ENCODE data around the gene MUC2.

MUC2 gene

GRCh38 chr11:1088927-1089737 lies 14.5 kb downstream of the MUC2 start:
- no peak for DNase-seq

GRCh38 chr11:1089738-1090599 lies 15.3 kb downstream of the MUC2 start:
- no peak for DNase-seq

- DNase-seq = no peak
Observed at GRCh38 chr11:1090600-1091331, 16.1 kb downstream of the MUC2 start.

- DNase-seq = no peak
Observed at GRCh38 chr11:1091332-1092083, 16.8 kb downstream of the MUC2 start.

GRCh38 chr11:1092145-1092670 lies 17.5 kb downstream of the MUC2 start:
- DNase-seq = no peak

DNA sequence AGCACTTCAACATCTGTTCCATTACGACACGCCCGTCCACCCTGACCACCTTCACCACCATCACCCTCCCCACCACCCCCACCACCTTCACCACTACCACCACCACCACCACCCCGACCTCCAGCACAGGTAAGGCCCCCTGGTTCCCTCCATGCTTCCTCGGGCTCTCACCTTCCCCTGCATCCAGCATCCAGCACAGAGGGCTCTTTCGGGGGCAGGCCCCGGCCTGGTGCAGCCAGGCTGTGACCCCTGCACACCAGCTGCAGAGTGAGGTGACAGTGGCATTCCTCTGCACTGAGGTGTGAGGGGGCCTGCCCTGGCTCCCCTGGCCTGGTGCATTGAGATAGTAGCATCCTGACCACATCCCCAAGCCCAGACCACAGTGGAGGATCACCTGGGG lies 18.2 kb downstream of the MUC2 start:
- no peak for DNase-seq

GRCh38 chr11:1099519-1100355 lies 25.1 kb downstream of the MUC2 start:
- no peak for DNase-seq

DNA sequence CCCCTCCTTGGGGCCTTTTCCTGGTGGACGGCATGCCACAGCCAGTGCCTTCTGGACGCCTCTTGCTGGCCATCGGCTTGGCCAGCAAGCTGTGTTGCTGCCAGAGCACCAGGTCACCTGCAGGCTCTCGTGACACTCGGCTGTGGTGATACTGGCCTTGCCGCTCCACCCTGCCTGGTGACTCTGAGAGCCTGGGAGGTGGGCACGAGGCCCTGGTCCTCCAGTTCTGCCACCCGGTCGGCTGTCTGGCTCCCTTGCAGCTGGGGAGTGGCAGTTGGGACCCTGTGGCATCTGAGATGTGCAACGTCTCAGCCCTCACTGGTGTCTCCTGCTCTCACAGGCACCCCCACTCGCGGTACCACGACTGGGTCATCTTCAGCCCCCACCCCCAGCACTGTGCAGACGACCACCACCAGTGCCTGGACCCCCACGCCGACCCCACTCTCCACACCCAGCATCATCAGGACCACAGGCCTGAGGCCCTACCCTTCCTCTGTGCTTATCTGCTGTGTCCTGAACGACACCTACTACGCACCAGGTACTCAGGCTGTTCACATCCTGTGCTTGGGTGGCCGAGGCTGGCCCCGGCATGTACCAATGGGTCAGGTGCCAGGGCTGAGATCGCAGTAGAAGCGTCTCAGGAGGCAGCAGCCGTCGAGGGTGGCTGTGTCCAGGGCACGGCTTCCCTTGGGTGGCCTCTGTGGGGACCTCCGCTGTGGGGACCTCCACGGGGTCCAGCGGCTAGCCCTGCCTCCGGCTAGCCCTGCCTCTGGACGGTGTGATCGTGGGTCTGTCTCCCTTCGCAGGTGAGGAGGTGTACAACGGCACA lies 26.0 kb downstream of the MUC2 start:
- no peak for DNase-seq

DNA sequence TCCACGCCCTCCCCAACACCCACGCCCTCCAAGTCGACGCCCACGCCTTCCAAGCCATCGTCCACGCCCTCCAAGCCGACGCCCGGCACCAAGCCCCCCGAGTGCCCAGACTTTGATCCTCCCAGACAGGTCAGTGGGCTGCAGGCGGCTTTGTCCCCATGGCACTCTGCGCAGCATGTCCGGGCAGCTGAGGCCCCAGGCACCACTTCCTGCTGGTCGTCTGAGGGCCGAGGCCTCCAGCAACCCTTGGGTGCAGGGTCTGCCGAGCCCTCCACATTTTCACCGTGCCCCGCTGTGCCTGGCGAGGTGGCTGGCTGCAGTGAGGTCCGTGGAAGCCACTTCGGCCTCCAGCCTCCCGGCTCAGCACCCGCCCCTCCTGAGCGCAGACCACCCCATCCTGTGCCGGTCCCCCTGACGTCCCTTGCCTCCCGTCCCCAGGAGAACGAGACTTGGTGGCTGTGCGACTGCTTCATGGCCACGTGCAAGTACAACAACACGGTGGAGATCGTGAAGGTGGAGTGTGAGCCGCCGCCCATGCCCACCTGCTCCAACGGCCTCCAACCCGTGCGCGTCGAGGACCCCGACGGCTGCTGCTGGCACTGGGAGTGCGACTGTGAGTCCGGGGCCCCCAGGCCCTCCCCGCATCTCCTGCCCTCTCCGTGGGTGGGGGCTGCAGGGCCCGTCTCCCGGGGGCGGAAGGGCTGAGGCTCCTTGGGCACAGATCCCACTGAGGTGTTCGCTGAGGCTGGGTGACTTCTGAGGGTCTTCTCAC lies 26.8 kb downstream of the MUC2 start:
- no peak for DNase-seq

- no peak for DNase-seq
Observed at GRCh38 chr11:1102221-1102971, 27.7 kb downstream of the MUC2 start.

GRCh38 chr11:1102996-1103395 lies 28.3 kb downstream of the MUC2 start:
- no peak for DNase-seq

GRCh38 chr11:1103401-1104360 lies 29.0 kb downstream of the MUC2 start:
- no peak for DNase-seq

DNA sequence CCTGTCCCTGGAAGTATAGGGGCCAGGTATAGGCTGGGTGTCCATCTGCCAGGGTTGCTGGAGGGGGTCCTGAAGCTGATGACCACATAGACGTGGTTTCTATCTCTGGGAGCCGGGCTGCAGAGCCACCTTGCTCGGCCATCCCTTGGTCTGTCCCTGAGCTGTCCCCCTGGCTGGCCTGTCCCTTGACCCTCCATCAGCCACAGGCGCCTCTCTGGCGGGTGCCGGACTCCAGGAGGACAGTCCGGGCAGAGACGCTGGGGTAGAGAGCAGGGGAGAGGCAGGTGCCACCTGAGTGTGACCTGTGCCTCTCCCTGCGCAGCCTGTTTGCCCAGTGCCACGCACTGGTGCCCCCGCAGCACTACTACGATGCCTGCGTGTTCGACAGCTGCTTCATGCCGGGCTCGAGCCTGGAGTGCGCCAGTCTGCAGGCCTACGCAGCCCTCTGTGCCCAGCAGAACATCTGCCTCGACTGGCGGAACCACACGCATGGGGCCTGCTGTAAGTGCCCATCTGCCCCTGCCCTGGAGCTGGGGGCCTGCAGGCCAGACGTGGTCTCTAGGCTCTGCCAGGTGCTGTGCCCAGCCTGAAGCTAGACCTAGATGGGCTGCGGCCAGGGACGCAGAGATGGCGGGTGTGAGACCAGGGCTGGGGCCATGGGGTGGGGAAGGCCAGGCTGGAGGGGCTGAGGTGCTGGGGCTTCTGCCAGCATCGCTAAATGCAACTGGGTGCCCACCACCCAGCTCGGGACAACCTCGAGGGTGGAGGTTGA lies 29.9 kb downstream of the MUC2 start:
- no peak for DNase-seq

- DNase-seq = no peak
Observed at GRCh38 chr11:1105183-1105565, 30.5 kb downstream of the MUC2 start.

DNA sequence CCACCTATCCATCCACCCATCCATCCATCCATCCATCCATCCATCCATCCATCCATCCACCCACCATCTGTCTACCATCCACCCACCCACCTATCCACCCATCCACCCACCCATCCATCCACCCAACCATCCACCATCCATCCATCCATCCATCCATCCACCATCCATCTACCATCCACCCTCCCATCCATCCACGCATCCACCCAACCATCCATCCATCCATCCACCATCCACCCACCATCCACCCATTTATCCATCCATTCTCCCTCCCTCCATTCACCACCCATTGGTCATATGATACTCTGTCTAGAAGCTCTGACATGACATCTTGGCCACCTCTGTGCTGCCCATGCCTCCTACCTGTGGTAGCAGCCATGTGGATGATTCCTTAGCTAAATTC lies 31.7 kb downstream of the MUC2 start:
- no peak for DNase-seq

- no peak for DNase-seq
Observed at GRCh38 chr11:1107316-1108245, 32.9 kb downstream of the MUC2 start.

All from NCI-H446 (cell line).